HG03175 (cell line): Measurements from ENCODE around the gene FGF23.

Source experiments
- ATAC-seq: cut with Tn5 transposase; IDR thresholded peaks from one replicate; pipeline ENCODE4 v1.9.1; 2021; ENCODE audit warnings: mild to moderate bottlenecking, moderate library complexity; ENCODE audit not compliant: unreplicated experiment

The FGF23 gene

GRCh38 chr12:4386801-4387200, 7.3 kb upstream of the FGF23 start:
- ATAC-seq, result no peak

DNA sequence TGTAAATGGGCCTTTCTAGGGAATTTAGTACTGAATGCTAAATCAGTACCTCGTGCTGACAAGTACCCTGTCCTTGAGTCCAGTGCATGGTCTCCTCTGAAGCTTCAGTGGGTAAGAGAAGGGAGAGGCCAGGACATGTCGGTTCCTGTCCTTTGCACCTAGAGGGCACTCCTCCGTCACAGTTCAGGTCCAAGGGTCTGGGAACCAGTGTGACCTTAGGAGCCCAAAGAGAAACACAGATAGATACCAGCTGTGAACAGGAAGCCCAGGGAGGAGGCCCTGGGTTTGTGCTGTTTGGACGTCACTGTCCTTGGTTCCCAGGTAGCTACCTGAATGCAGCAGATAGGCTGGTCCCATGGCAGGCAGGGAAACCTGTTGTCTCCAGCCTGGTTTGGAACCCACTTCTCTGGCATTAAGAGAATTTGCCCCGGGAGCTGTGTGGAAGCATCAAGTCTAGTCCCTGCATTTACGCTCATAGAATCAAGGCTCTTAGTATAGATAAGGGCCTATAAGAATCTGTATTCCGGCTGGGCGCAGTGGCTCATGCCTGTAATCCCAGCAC, 3.9 kb upstream of the FGF23 start:
- no peak for ATAC-seq

- ATAC-seq, result no peak
Measured at GRCh38 chr12:4380332-4380731, 820 bp upstream of the FGF23 start.

DNA sequence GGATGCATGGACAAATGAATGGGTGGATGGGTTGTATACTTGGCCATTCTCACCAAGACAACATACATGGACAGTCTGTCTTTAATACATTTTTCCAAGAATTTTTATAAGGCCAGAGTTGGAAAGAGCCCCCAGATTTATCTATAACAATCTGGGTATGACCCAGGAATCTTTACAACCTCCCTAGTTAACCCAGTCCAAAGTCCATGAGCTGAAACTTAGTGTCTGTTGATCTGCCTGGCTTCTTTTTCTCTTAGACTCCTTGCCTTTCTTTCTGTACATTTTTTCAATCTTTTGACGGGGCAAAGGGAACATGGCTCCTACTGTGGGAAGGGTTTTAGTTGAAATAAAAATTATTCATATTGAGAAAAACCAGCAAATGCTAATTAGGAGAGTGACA, 740 bp downstream of the FGF23 start:
- ATAC-seq, result no peak

DNA sequence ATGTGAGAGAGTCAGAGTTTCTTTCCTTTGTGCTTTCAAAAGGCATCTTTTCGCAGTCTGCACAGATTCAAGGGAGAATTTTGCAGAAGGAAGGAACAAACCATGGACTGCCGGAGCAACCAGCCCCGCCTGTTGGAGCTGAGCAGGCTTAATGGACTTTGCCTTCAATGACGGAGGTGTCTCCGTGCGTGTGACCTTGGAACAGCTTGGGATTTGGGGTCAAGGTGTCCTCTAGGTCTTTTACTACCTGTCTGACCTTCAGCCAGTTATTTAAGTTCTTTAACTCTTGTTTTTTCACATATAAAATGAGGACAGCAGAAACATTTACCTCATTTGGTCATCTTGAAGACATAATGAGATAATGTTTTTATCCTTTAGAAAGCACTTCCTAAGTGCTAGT, 4.1 kb downstream of the FGF23 start:
- no peak for ATAC-seq

DNA sequence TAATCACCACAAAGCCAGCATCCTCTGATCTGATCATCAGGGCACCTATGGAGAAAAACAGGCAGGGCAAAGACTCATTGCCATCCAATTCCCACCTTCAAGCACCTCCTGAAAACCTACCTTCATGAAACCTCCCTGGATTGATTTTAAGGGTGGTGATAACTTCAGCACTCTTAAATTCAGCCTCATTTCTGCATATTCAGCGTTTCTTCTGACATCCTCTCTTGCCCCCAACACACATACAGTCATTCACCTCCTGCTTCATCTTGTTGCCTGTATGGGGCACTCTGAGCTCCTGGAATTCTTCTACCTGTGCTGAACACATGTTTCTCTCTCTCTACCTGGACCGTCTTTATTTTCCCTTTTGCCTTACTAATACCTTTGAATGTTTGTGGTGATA, 6.9 kb downstream of the FGF23 start:
- ATAC-seq, result no peak

DNA sequence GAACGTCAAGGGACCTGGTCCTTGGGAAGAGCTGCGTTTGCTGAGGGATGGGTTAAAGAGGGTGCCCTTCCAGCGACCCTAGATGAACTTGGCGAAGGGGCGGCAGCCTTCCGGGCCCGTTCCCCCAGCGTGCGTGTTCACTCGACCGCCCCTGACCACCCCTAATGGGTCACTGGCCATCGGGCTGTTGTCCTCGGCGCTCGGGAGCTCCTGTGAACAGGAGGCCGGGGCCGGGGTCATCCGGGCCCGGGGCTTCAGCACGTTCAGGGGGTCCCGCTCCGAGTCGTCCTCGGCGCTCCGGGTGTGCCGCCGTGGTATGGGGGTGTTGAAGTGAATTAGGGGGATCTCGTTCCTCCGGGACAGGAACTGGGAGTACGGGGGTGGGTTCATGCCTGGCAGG, 9.2 kb downstream of the FGF23 start:
- ATAC-seq, result no peak

GRCh38 chr12:4369548-4369947, 10.0 kb downstream of the FGF23 start:
- ATAC-seq, result no peak

- ATAC-seq, result no peak
Measured at GRCh38 chr12:4366090-4366489, 13.4 kb downstream of the FGF23 start.

DNA sequence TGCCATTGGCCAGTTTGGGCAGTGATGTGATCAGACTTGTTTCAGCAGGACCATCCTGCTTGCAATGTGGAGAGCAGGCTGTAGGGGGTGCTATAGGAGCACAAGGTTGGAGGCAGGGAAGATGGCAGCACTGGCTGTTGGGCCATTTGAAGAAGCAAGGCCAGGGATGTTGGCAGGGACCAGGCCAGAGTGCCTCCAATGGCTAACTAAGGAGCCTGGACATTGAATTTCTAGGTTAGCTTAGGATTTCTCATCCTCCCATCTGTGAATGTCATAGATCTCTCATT, 23.5 kb downstream of the FGF23 start:
- no peak for ATAC-seq

- no peak for ATAC-seq
Measured at GRCh38 chr12:4355156-4356040, 24.1 kb downstream of the FGF23 start.

DNA sequence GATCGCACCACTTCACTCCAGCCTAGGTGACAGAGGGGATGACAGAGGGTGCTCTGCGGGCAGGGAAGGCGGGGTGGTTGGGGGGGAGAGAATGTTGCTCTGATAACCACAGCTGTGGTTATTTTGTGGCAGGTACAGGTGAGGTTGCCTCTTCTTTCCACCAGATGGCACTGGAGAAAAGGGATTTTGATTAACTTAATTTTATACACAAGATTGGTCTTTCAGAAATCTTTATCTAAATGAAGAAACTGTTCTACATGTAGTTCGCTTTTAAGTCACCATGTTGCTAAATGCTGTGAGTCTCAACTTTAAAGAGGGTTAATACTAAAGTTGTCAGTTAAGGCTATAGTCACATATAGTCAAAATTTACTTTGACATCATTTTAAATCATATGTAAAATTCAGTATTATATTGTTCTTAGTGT, 25.7 kb downstream of the FGF23 start:
- ATAC-seq, result no peak

- ATAC-seq, result no peak
Measured at GRCh38 chr12:4346931-4347330, 32.6 kb downstream of the FGF23 start.

DNA sequence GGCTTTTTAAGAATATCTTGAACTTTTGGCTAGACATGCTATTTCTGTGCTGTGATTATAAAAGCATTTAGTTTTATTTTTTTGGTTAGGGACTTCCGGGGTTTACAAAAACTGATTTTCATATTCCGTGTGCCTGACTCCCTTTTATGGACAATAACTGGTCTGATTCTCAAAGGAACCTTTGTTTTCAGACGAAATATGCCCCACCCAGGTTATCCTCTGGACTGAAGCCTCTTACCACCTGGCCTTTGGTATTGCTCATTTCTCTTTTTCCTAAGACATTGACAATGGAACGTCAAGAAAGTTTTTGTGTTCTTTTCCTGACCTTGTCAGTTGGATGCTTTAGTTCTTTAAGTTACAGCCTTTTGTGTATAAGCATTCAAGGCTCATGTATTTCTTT, 47.7 kb downstream of the FGF23 start:
- ATAC-seq, result no peak

DNA sequence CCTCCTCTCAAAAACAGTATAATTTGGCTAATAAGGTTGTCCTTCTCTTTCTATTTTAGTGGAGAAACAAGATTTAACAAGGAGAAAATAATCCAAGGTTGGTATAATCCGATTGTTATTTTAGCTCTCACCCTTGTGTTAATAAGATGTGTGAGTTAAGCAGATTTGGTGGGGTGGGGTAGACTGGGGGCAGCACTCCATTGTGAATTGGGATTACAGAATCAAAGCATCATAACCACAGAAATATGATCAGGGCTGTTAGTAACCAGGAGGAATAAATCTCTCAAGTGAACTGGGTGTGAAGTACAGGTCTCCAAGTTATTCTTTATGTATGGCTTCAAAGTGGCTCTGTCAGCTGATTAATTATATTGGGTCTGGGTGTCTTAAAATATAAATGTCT, 48.3 kb downstream of the FGF23 start:
- ATAC-seq, result no peak

- no peak for ATAC-seq
Measured at GRCh38 chr12:4330203-4330602, 49.3 kb downstream of the FGF23 start.

DNA sequence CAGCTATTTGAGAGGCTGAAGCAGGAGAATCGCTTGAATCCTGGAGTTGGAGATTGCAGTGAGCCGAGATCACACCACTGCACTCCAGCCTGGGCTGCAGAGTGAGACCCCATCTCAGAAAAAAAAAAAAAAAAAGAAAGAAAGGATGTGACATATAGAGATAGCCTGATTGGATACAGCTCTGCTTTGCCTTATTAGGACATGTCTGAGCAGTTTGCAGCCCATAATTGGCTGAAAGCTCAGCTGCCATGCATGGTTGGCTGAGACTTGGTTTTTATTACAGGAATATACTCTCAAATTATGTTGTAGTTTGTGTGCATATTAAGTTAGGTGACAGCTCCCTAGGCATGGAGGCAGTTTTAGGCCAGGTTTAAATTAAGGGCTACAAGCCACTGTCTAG, 52.2 kb downstream of the FGF23 start:
- ATAC-seq, result no peak

GRCh38 chr12:4325966-4326365, 53.5 kb downstream of the FGF23 start:
- no peak for ATAC-seq

DNA sequence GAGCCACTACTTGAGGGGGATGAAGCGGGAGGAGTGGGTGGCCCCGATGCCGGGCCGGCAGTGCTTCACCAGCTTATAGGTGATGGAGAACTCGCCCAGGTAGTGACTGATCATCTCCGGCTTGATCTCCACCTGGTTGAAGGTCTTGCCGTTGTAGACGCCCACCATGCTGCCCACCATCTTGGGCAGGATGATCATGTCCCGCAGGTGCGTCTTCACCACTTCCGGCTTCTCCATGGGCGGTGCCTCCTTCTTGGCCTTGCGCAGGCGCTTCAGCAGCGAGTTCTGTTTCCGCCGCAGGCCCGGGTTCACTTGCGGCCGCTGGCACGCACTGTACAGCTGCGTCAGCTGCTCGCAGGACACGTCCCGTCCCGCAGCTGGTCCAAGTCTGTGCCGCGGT, 55.1 kb downstream of the FGF23 start:
- no peak for ATAC-seq

GRCh38 chr12:4323396-4323795, 56.1 kb downstream of the FGF23 start:
- ATAC-seq, result no peak

GRCh38 chr12:4322726-4323125, 56.8 kb downstream of the FGF23 start:
- ATAC-seq, result no peak

DNA sequence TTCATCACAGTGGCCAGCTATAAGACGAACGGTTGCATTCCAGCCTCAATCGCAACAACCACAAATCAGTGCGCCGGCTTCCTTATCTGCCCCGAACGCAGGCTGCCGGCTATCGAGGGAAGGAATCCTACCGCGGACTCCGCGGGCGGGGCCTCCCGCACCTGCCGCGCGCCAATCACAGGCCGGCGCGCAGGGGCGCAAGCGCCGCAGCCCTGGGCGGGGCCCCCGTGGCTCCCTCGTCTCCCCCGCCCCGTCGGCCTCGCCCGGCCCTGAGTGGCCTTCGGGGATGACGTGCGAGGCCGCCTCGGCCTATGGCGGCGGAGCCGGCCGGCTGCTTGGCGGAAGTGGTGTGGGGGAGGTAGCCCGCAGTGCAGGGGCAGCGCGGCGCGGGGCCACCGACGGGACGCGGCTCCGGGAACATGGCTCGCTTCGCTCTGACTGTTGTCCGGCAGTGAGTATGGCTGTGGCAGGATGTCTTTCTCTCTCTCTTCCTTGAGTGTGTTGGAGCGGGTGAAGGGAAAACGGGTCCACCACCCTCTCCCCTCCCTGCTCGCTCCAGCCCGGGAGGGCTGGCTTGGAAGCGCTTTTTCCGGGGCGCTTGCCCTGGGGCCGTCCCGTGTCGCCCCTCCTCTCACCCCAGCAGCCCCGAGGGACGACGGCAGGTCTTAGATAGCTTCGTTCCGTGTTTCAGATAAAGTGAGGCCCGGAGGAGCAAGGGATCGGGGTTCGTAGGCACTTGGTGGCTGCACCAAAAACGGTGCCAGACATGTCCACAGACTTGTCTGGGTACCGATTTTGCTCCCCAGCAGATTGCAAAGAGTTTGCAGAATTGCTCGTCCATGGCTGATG, 58.4 kb downstream of the FGF23 start, which contains the start of gene TIGAR:
TSS of gene TIGAR (plus strand) at position 361 of the 849 bp plus-strand sequence. CDS start at position 420, 59 bp downstream.
- ATAC-seq, result peak; percentile 96
